Activated T-cell treated with anti-CD3 and anti-CD28 coated beads, Interleukin-2, amount 50 U/mL, for 72 hours (primary cell): Measurements from ENCODE around the gene NKX2-1. TPM values are rescaled to one million over a fixed set of nuclear protein-coding genes. Genes with fewer than 3 reads are reported as not detected.

ENCODE experiments used
- ATAC-seq, 2 donors: fragments of 150-1000 bp; cut with Tn5 transposase; replicated peaks in 1 of 2; 2 replicates each; pipeline ENCODE4 v1.10.0; 2021; ENCODE audit warnings: moderate library complexity in 2 of 2, mild to moderate bottlenecking in 1 of 2
- DNase-seq, 2 donors: peaks; one replicate each; pipeline ENCODE4 v3.0.0; 2021 to 2022; ENCODE audit warnings: mixed read lengths in 1 of 2
- H3K27ac Mint-ChIP-seq: one replicate; pipeline ENCODE4 v1.8.0; 2022; ENCODE audit warnings: mild to moderate bottlenecking, moderate library complexity, mixed read lengths
- H3K27me3 Mint-ChIP-seq: one replicate; pipeline ENCODE4 v1.8.0; 2022; ENCODE audit warnings: low read depth, mixed read lengths
- H3K36me3 Mint-ChIP-seq, 2 donors: one replicate each; pipeline ENCODE4 v1.8.0; 2022; ENCODE audit warnings: mixed read lengths in 2 of 2, mild to moderate bottlenecking in 1 of 2; ENCODE audit not compliant: insufficient read depth in 2 of 2
- H3K4me1 Mint-ChIP-seq: one replicate; pipeline ENCODE4 v1.8.0; 2022; ENCODE audit warnings: low read depth, mixed read lengths
- H3K4me3 Mint-ChIP-seq, 2 donors: one replicate each; pipeline ENCODE4 v1.8.0; 2022; ENCODE audit warnings: mild to moderate bottlenecking in 2 of 2, mixed read lengths in 2 of 2, moderate library complexity in 2 of 2
- H3K9me3 Mint-ChIP-seq, 2 donors: one replicate each; pipeline ENCODE4 v1.8.0; 2022; ENCODE audit warnings: mixed read lengths in 2 of 2
- total RNA-seq, 2 donors: library from RNA; stranded (reverse); gene quantifications; one replicate each; pipeline ENCODE4 v1.2.3, GENCODE V29; 2022

The NKX2-1 gene
- total RNA-seq, 2 donors from 2014 or later: not detected

DNA sequence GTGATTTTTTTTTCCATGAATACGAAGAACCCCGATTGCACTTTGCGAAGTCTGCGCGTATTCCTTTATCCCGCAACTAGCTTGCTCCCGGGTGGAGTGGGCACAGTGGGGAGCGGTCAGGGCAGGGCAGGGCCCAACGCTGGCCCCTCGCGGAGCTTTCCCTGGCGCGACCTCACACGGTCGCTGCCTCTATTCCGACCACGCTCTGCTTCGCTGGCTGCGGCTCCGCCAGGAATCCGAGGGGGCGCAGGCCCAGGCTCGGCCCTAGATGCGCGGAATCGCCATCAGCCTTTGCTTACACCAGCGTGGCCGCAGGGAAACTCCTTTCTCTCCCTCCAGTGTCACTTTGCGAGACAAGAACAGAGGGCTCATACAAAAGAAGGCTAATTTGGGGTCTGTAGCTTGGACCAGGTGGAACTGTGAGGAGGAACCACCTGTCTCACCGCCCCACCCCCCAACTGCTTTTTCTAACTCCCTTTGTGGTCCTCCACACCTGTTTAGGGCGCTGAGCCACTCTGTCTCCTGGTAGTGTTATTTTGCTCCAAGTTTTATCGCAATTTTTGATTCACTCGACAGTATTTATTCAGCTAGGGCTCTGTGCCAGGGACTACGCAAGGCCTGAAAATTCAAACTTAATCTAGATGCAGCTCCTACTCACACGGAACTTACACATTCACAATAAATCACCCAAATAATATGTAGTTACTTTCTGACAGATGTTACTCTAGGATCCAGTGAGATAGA, 3.1 kb upstream of the NKX2-1 start:
- Mint-ChIP-seq H3K27ac (no peak overlapping the region), H3K36me3 (peaks cover 3 to 4% of the 10 kb centered on the region in 2 donors), H3K4me3 (no peak overlapping the region), H3K27me3 (peaks cover 76% of the 10 kb centered on the region), H3K4me1 (peaks cover 17% of the 10 kb centered on the region), H3K9me3 (peaks cover 0 to 2% of the 10 kb centered on the region in 2 donors)
- DNase-seq (no peak), ATAC-seq (no peak)

DNA sequence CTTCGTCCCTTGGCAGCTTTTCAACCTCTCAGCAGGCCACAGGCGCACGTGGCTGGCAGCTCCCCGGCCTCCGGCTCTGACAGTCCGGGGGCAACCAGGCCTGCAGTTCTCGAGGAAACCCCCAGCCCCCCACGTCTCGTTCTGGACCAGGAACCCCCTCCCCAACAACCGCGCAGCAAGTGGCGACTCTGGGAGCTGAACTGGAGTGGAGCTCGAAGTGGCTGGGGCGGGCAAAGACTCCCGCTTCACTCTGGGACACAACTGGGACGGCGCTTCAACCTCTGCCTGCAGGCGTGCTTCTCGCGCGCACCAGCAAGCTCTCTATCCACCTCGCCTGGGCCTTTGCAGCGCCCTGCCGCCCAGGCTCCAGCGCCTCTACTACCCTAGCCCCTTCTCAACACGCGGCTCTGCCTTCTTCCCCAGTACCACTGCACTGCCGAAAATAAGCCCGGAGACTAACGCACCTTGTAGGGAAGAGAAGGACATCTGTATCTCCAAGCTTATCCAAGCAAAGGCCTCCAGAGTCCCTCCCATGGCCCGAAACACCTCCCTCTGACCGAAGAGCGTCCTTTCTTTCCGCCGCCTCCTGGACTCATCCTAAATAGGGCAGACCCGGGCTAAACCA, 2.4 kb upstream of the NKX2-1 start:
- Mint-ChIP-seq H3K9me3 (no peaks in the 10 kb centered on the region), H3K36me3 (peaks cover 3 to 4% of the 10 kb centered on the region in 2 donors), H3K4me3 (peak overlapping the region; percentile 29), H3K27ac (no peak overlapping the region), H3K4me1 (peaks cover 17% of the 10 kb centered on the region), H3K27me3 (peaks cover 69% of the 10 kb centered on the region)
- no peak for ATAC-seq
- DNase-seq: no peak

DNA sequence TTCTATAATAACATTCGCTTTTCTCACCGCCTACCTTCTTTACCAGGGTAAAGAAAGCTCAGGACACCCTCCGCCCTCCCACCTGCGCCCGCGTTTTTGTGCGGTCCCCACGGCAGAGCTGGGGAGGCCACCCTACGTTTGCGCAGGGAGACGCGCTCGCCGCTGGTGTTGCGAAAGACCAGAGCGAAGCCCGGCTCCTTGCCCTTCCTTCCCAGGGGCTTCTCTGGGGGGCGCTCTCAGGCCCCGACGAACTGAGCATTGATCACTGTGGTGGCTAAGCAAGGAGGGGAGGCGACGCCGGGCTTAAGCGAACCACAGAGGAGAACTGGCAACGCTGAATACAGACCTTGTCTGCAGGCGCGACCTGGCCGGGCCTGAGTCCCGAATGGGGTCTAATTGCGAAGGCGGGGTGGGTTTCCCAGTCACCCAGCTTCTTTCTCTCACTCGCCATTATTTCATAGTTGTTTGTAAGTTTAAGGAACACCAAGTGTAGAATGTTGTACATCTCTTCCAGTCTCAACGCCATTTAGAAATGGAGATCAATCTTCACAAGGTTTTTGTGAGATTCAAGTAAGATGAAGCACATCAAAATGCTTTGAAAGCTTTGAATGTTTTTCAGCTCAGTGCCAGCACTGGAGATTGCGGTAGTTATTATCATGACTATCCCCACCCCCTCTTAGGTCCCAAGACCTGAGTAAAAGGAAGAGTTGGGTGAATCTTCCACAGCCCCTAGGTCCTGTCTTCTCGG, 1.7 kb upstream of the NKX2-1 start:
- peak overlapping the region; percentile 29 to 56 for H3K4me3 Mint-ChIP-seq
- no peak for ATAC-seq
- peak overlapping the region; percentile 40 for H3K27ac Mint-ChIP-seq
- no peak for DNase-seq
- peaks cover 17% of the 10 kb centered on the region for H3K4me1 Mint-ChIP-seq
- peaks cover 3% of the 10 kb centered on the region in 2 donors for H3K36me3 Mint-ChIP-seq
- no peaks in the 10 kb centered on the region for H3K9me3 Mint-ChIP-seq
- H3K27me3 Mint-ChIP-seq: peaks cover 65% of the 10 kb centered on the region

DNA sequence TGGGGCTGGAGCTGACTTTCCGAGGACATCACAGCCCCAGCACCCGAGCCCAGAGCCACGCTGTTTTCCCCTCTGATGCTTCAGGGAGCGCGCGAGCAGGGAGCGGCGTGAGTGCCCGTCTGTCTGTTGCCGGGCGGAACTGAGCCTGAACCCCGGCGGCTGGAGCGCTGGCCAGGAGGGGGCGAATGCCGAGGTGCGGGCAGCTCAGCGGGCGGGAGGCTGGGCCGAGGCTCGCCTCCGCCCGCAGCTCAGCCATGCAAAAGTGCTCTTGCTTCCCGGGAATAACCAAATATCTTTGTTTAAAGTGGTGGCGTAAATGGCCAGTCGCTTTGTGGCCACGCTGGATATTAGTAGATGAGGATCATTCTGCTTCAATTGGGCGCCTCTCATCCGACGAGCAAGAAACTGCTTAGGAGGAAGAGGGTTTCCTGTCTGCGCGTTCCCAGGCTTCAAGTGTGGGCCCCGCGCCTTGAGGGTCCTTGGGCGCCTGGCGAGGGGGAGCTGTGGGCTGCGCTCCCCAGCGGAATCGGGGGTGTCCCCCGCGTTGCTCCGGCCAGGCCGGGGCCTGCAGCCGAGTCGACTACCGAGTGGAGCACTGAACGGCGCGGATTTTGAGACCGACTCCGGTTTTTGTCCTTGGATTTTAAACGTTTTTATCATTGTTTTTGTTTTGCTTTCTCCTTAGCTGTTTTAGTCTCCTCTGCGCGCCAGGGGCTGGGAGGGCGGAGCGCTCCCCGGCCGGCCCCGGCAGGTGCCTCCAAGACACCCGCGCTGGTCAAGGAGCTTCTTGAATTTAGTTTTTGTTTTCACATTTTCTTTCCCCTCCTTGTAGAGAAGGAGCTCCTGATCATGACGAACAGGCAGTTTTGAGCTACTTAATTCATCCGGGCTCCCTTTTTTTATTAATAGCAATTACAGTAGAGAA, 831 bp upstream of the NKX2-1 start:
- peaks cover 21% of the 10 kb centered on the region for H3K4me1 Mint-ChIP-seq
- ATAC-seq: peak in 1 of 2 donors; percentile 42
- H3K27ac Mint-ChIP-seq: no peak overlapping the region
- H3K4me3 Mint-ChIP-seq: peak overlapping the region; percentile 56 to 75
- H3K9me3 Mint-ChIP-seq: no peaks in the 10 kb centered on the region
- H3K36me3 Mint-ChIP-seq: peaks cover 3% of the 10 kb centered on the region in 2 donors
- peak in 1 of 2 donors; percentile 31 for DNase-seq
- H3K27me3 Mint-ChIP-seq: peaks cover 65% of the 10 kb centered on the region

DNA sequence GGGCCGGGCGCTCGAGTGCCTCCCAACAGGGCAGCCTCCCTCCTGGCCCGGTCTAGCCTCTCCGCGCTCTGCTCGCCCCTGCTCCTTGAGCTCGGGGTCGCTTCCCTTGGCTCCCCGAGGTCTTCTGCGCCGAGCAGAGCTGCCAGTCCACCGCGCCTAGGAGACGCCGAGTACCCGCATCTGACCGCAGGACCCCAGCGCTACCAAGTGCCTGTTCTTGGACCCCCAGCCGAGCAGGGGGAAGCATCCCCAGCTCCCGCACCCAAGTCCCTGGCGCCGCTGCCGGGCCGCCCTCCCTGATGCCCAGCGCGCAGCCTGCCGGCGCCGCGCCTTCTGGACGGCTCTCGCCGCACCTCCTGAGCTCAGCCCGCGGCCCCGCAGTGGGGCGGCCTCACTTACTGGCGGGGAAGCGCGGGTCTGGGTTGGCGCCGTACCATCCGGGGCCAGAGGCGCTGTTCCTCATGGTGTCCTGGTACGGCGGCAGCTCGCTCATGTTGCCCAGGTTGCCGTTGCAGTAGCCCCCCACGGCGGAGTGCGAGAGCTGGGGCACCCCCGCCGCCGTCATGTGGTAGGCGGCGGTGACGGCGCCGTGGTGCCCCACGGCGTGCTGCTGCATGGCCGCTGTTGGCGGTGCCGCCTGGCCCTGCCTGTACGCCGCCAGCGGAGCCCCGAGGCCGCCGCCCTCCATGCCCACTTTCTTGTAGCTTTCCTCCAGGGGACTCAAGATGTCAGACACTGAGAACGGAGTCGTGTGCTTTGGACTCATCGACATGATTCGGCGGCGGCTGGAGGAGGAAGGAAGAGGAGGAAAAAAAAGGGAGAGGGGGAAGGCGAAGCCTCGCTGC, 1.2 kb downstream of the NKX2-1 start:
- Mint-ChIP-seq H3K27me3 (peaks cover 66% of the 10 kb centered on the region), H3K27ac (no peak overlapping the region), H3K4me1 (peaks cover 23% of the 10 kb centered on the region), H3K9me3 (no peaks in the 10 kb centered on the region), H3K36me3 (peaks cover 3% of the 10 kb centered on the region in 2 donors), H3K4me3 (peak overlapping the region; percentile 75 to 77)
- ATAC-seq: peak in 1 of 2 donors; percentile 31
- no peak for DNase-seq

DNA sequence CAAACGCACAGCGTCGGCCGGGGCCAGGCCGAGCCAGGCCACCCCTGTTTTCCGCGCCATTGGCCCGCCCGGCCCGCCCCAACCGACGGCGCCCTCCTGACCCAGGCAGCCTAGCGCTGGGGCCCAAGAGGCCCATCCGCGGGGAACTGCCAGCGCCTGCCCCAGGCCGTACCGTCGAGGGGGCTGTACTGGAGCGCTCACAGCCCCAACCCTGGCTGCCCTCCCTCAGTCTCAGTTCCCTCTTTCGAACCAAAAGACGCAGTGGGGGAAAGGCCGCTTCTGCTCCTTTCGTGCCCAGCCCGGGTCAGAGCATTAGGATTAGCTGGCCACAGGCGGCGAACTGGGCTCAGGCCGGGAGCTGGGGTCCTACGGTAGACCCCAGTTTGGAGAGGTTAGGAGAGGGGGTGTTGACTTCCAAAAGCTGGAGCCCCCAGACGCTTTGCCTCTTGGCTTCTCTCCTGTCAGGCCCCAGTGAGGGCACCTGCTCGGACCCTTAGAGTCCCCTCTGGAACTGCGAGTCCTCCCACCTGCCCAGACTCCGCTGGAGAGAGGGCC, 1.9 kb downstream of the NKX2-1 start:
- DNase-seq (no peak), ATAC-seq (no peak)
- Mint-ChIP-seq H3K9me3 (no peaks in the 10 kb centered on the region), H3K36me3 (peaks cover 0 to 3% of the 10 kb centered on the region in 2 donors), H3K27me3 (peaks cover 66% of the 10 kb centered on the region), H3K4me3 (no peak overlapping the region), H3K27ac (no peak overlapping the region), H3K4me1 (peaks cover 23% of the 10 kb centered on the region)

DNA sequence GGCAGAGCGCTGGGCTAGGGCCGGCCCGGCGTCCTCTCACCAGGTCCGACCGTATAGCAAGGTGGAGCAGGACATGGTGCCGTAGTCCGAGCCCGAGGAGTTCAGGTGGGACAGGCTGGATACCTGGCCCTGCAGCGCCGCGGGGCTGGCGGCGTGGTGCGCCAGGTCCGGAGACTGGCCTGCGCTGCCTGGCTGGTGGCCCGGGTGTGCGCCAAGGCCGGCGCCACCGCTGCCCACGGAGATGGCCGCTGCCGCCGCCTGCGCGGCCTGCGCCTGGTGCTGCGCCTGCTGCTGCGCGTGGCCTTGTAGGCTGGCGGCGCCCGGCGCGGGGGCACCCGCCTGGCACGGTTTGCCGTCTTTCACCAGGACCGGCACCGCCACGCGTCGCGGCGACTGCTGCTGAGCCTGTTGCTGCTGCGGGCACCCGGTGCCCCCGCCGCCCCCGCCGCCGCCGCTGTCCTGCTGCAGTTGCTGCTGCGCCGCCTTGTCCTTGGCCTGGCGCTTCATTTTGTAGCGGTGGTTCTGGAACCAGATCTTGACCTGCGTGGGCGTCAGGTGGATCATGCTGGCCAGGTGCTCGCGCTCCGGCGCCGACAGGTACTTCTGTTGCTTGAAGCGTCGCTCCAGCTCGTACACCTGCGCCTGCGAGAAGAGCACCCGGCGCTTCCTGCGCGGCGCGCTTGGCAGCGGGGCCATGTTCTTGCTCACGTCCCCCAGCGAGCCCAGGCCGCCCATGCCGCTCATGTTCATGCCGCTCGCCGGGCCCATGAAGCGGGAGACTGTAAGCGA, 2.6 kb downstream of the NKX2-1 start:
- no peak overlapping the region for H3K27ac Mint-ChIP-seq
- H3K27me3 Mint-ChIP-seq: peaks cover 66% of the 10 kb centered on the region
- peak overlapping the region in 1 of 2 donors; percentile 20 for H3K4me3 Mint-ChIP-seq
- peaks cover 22% of the 10 kb centered on the region for H3K4me1 Mint-ChIP-seq
- no peak for DNase-seq
- H3K36me3 Mint-ChIP-seq: peaks cover 0 to 3% of the 10 kb centered on the region in 2 donors
- ATAC-seq: no peak
- H3K9me3 Mint-ChIP-seq: no peaks in the 10 kb centered on the region

DNA sequence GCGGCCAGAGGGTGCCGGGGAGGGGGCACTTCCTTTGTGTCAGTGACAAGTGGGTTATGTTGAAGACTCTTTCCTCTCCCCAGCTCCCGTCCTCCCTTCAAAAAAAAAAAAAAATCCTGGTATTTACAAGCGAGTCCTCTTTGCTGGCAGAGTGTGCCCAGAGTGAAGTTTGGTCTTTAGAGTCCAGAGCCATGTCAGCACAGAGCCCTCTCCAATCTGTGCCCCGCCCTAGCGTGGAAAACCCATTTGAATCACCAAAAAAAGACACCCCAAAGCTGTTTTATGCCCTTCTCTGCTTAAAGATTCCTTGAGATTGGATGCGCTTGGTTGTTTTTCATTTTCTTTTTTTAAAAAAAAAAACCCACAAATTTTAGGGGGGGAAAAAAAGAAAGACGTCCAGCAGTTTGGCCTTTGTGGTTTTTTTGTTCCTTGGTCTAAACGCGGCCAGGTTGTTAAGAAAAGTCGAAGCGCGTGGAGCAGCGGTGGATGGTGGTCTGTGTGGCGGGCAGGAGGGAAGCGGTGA, 3.3 kb downstream of the NKX2-1 start:
- no peak overlapping the region for H3K27ac Mint-ChIP-seq

DNA sequence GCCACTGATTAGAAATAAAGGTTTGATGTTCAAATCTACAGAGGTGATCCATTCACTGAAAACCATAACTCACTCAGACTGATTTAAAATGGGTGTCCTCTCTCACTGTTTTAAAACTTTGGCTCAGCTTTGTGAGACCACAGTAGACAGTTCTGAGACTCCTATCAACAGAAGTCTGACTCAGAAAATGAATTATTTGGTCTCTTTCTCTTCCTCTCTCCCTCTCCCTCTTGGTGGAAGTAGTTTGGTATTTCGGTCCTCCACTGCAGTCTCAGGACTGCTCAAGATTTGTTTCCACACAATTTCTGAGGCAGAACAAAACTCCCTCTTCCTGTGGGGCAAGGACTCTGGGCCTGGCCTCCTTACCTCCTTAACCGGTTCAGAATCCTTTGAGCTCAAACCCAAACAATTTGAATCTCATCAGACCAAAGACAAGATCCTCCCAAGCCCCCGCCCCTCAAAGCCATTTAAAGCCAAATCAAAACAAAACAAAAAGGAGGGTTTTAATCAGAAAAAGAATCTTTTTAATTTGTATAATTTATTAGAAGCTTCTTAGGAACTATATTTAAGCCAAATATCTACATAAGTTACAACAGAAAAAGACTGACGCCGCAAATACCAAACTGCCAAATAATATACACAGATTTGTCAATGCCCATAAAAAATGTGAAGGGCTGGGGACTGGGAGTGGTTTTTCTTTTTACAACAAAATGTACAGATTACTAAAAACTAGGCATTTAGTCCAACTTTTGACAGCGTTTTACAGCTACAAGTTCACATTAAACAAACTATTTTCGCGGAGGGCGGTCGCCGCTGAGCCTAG, 3.9 kb downstream of the NKX2-1 start:
- Mint-ChIP-seq H3K4me1 (peaks cover 12% of the 10 kb centered on the region), H3K27ac (peak overlapping the region; percentile 5), H3K27me3 (peaks cover 63% of the 10 kb centered on the region), H3K9me3 (no peaks in the 10 kb centered on the region), H3K36me3 (peaks cover 0 to 3% of the 10 kb centered on the region in 2 donors), H3K4me3 (no peak overlapping the region)
- no peak for DNase-seq
- peak in 1 of 2 donors; percentile 27 for ATAC-seq

More for the DNA sequence above, 3.3 kb downstream of the NKX2-1 start:
- ATAC-seq (no peak), DNase-seq (no peak)
- H3K4me1 Mint-ChIP-seq: peaks cover 16% of the 10 kb centered on the region
- H3K36me3 Mint-ChIP-seq: peaks cover 0 to 3% of the 10 kb centered on the region in 2 donors
- peaks cover 66% of the 10 kb centered on the region for H3K27me3 Mint-ChIP-seq
- H3K4me3 Mint-ChIP-seq: peak overlapping the region in 1 of 2 donors; percentile 20
- H3K9me3 Mint-ChIP-seq: no peaks in the 10 kb centered on the region

DNA sequence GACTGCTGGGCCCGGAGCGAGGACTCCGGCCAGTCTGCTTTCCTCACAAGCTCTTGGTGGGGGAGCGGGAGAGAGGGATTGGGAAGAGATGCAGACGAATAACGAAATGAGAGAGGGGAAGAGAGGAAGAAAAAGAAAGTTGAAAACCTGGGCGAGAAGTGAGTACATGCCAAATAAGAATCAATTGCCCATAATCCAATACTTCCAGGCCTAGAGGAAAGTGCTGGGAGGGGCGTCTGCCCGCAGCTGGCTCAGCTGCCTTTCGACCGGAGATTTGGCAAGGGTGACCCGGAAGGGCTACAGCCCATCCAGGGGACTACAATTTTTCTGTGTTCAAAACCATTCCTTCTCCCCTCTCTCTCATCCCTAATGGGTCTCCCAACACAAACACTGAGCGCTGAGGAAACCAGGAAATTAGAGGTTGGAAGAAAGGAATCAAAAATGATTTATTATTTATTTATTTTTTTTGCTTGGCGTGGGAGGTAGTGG, 4.9 kb downstream of the NKX2-1 start:
- Mint-ChIP-seq H3K4me3 (no peak overlapping the region), H3K36me3 (peaks cover 0 to 3% of the 10 kb centered on the region in 2 donors), H3K9me3 (no peaks in the 10 kb centered on the region), H3K27ac (no peak overlapping the region), H3K27me3 (peaks cover 73% of the 10 kb centered on the region), H3K4me1 (peaks cover 12% of the 10 kb centered on the region)
- DNase-seq: no peak
- ATAC-seq: no peak
